Measurements from ENCODE around the gene ASB6.

GRCh38 chr9:129675620-129676019, 33.7 kb upstream of the ASB6 start:
- no peak for TF ChIP-seq CTCF (IDR thresholded peaks at IDR 0.05)
- no peak for TF ChIP-seq POLR2A (IDR thresholded peaks at IDR 0.05)

Measured in sigmoid colon (tissue), 3 donors.